Esophagus squamous epithelium (tissue), 4 donors: Measurements from ENCODE around the gene GPN1.

Experiments used
- POLR2A ChIP-seq, 4 donors: fragments of 450-650 bp; IDR thresholded peaks; one replicate each; pipeline ENCODE4 v1.6.1; 2017; ENCODE audit warnings: antibody characterized with exemption in 4 of 4, mild to moderate bottlenecking in 4 of 4, moderate library complexity in 3 of 4
- TF ChIP-seq, protein P1 (sequence below), 6 experiments: fragments of 450-650 bp in 4 of 6; fragments of 200-600 bp in 2 of 6; sonication (generic) in 2 of 6; IDR thresholded peaks; one replicate each; pipeline ENCODE4 v1.5.1; 2016 to 2019; ENCODE audit warnings: antibody characterized with exemption in 6 of 6, mild to moderate bottlenecking in 4 of 6, moderate library complexity in 4 of 6

DNA sequence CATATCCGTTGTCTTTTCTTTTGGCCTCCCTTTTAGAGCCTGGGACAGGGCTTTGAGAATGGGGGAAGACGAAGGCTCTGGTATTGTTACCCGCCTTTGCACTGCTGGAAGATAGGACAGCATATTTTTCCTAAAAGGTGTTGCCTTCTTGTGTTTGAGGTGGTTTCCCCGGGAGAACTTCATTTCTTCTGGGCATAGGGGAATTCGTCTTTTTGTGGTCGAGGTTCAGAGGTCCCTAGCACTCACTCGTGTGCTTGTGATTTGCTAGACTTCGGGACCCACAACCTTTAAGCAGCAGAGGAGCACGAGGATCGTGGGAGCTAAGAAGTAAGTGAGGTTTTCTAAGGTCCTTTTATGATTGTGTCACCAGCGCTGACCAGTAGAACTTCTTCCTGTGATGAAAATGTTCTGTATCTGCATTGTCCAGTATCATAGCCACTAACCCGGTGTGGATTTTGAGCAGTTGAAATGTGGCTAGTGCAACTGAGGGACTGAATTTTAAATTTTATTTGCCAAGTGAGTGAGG is 45.4 kb upstream of the GPN1 start:
- TF ChIP-seq, protein P1, sequence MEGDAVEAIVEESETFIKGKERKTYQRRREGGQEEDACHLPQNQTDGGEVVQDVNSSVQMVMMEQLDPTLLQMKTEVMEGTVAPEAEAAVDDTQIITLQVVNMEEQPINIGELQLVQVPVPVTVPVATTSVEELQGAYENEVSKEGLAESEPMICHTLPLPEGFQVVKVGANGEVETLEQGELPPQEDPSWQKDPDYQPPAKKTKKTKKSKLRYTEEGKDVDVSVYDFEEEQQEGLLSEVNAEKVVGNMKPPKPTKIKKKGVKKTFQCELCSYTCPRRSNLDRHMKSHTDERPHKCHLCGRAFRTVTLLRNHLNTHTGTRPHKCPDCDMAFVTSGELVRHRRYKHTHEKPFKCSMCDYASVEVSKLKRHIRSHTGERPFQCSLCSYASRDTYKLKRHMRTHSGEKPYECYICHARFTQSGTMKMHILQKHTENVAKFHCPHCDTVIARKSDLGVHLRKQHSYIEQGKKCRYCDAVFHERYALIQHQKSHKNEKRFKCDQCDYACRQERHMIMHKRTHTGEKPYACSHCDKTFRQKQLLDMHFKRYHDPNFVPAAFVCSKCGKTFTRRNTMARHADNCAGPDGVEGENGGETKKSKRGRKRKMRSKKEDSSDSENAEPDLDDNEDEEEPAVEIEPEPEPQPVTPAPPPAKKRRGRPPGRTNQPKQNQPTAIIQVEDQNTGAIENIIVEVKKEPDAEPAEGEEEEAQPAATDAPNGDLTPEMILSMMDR (IDR thresholded peaks at IDR 0.05): no peak
- TF ChIP-seq POLR2A (IDR thresholded peaks at IDR 0.05): no peak
